SK-N-MC (cell line): Measurements from ENCODE around the gene SHC4.
A peak's percentile ranks its signal among the peaks of the same experiment; 100 is the strongest.

Experiments used
- DNase-seq: peaks from one replicate; pipeline ENCODE4 v3.0.0-alpha.2; 2011; ENCODE audit warnings: low read depth, low spot score
- H3K27ac ChIP-seq: fragments of 200-600 bp; sonication (generic); 2 replicates; pipeline ENCODE4 v1.5.1; 2016; ENCODE audit warnings: mixed run types
- H3K36me3 ChIP-seq: fragments of 200-600 bp; sonication (generic); 2 replicates; pipeline ENCODE4 v1.6.1; 2017; ENCODE audit warnings: antibody characterized with exemption, low read length, mixed read lengths; ENCODE audit not compliant: insufficient read depth
- H3K4me3 ChIP-seq: fragments of 200-600 bp; sonication (generic); 2 replicates; pipeline ENCODE4 v1.5.1; 2016
- H3K9ac ChIP-seq: fragments of 200-600 bp; sonication (generic); 2 replicates; pipeline ENCODE4 v1.8.0; 2017; ENCODE audit warnings: mixed run types, mixed read lengths; ENCODE audit not compliant: insufficient read length
- H3K9me3 ChIP-seq: fragments of 200-600 bp; sonication (generic); 2 replicates; pipeline ENCODE4 v1.6.1; 2017; ENCODE audit warnings: low read depth, mild to moderate bottlenecking, antibody characterized with exemption, low read length, moderate library complexity, mixed read lengths
- EZH2 ChIP-seq: fragments of 200-600 bp; sonication (generic); IDR thresholded peaks from one replicate; pipeline ENCODE4 v1.6.1; 2017; ENCODE audit warnings: antibody characterized with exemption
- FOXP2 ChIP-seq: optimal IDR thresholded peaks from 2 replicates; pipeline ENCODE3; 2011; ENCODE audit warnings: mild to moderate bottlenecking, moderate library complexity; ENCODE audit not compliant: insufficient read depth; ENCODE audit errors: extremely low read length, control extremely low read depth
- POLR2AphosphoS5 ChIP-seq: IDR thresholded peaks from 2 replicates; pipeline ENCODE4 v1.6.1; 2012; ENCODE audit warnings: mild to moderate bottlenecking, low read depth, low read length, borderline replicate concordance

Gene SHC4

GRCh38 chr15:48962662-48963523 is 826 bp downstream of the SHC4 start:
- no peak for DNase-seq

GRCh38 chr15:48955967-48956366 is 7.8 kb downstream of the SHC4 start:
- Histone ChIP-seq H3K9ac (no peak overlapping the region), H3K27ac (no peak overlapping the region), H3K36me3 (no peaks in the 10 kb centered on the region), H3K4me3 (no peak overlapping the region), H3K9me3 (no peaks in the 10 kb centered on the region)
- DNase-seq, result no peak
- no peak for TF ChIP-seq POLR2AphosphoS5
- no peak for TF ChIP-seq FOXP2
- no peak for TF ChIP-seq EZH2

More at GRCh38 chr15:48962662-48963523, 826 bp downstream of the SHC4 start:
- Histone ChIP-seq H3K36me3 (no peaks in the 10 kb centered on the region), H3K9me3 (no peaks in the 10 kb centered on the region), H3K9ac (no peak overlapping the region), H3K27ac (no peak overlapping the region), H3K4me3 (peak overlapping the region; percentile 71)
- no peak for TF ChIP-seq FOXP2
- no peak for TF ChIP-seq POLR2AphosphoS5
- TF ChIP-seq EZH2, result no peak

- Histone ChIP-seq H3K36me3 (no peaks in the 10 kb centered on the region), H3K9ac (no peak overlapping the region), H3K27ac (no peak overlapping the region), H3K4me3 (no peak overlapping the region), H3K9me3 (no peaks in the 10 kb centered on the region)
- TF ChIP-seq FOXP2 (no peak), POLR2AphosphoS5 (no peak), EZH2 (no peak)
- no peak for DNase-seq
Observed at GRCh38 chr15:48955370-48955769, 8.3 kb downstream of the SHC4 start.

- no peak for DNase-seq
- no peaks in the 10 kb centered on the region for H3K36me3 ChIP-seq
Observed at GRCh38 chr15:48954538-48954937, 9.2 kb downstream of the SHC4 start.

GRCh38 chr15:48946840-48947187 is 16.9 kb downstream of the SHC4 start:
- Histone ChIP-seq H3K4me3 (no peak overlapping the region), H3K9ac (no peak overlapping the region), H3K27ac (no peak overlapping the region), H3K36me3 (no peaks in the 10 kb centered on the region), H3K9me3 (no peaks in the 10 kb centered on the region)
- DNase-seq, result no peak
- TF ChIP-seq FOXP2 (no peak), EZH2 (no peak), POLR2AphosphoS5 (no peak)

More at GRCh38 chr15:48954538-48954937, 9.2 kb downstream of the SHC4 start:
- Histone ChIP-seq H3K9me3 (no peaks in the 10 kb centered on the region), H3K27ac (no peak overlapping the region), H3K4me3 (no peak overlapping the region), H3K9ac (no peak overlapping the region)
- TF ChIP-seq POLR2AphosphoS5 (no peak), FOXP2 (no peak), EZH2 (no peak)

GRCh38 chr15:48946074-48946839 is 17.5 kb downstream of the SHC4 start:
- H3K36me3 ChIP-seq, result no peaks in the 10 kb centered on the region
- no peak overlapping the region for H3K9ac ChIP-seq
- H3K4me3 ChIP-seq, result no peak overlapping the region
- no peak overlapping the region for H3K27ac ChIP-seq
- no peak for DNase-seq
- no peak for TF ChIP-seq POLR2AphosphoS5
- TF ChIP-seq EZH2, result no peak
- no peak for TF ChIP-seq FOXP2
- H3K9me3 ChIP-seq, result no peaks in the 10 kb centered on the region

GRCh38 chr15:48945386-48945785 is 18.3 kb downstream of the SHC4 start:
- no peaks in the 10 kb centered on the region for H3K36me3 ChIP-seq
- H3K9ac ChIP-seq, result no peak overlapping the region
- no peak overlapping the region for H3K4me3 ChIP-seq
- H3K9me3 ChIP-seq, result no peaks in the 10 kb centered on the region
- TF ChIP-seq FOXP2, result no peak
- TF ChIP-seq EZH2, result no peak
- no peak for TF ChIP-seq POLR2AphosphoS5
- no peak overlapping the region for H3K27ac ChIP-seq
- DNase-seq, result no peak

- Histone ChIP-seq H3K4me3 (no peak overlapping the region), H3K27ac (no peak overlapping the region), H3K9ac (no peak overlapping the region), H3K9me3 (no peaks in the 10 kb centered on the region), H3K36me3 (no peaks in the 10 kb centered on the region)
- TF ChIP-seq EZH2 (no peak), FOXP2 (no peak), POLR2AphosphoS5 (no peak)
- DNase-seq, result no peak
Observed at GRCh38 chr15:48941904-48942303, 21.8 kb downstream of the SHC4 start.

- DNase-seq, result no peak
- no peaks in the 10 kb centered on the region for H3K36me3 ChIP-seq
- TF ChIP-seq POLR2AphosphoS5, result no peak
- no peak for TF ChIP-seq FOXP2
- no peaks in the 10 kb centered on the region for H3K9me3 ChIP-seq
- no peak overlapping the region for H3K4me3 ChIP-seq
- no peak overlapping the region for H3K9ac ChIP-seq
- no peak overlapping the region for H3K27ac ChIP-seq
Observed at GRCh38 chr15:48940508-48940907, 23.2 kb downstream of the SHC4 start.
